GM13976 (cell line): ENCODE measurements around the gene RAD51B.

Experiments used
- DNase-seq: peaks from one replicate; pipeline ENCODE4 v3.0.0; 2012; ENCODE audit warnings: low spot score
- in situ Hi-C: fragments of 300-500 bp; cut with MboI; formaldehyde crosslinking; loops from one replicate; pipeline ENCODE4 v1.12.0; 2022; ENCODE audit warnings: low sequenced_read_pairs, mixed read lengths, inconsistent platforms; ENCODE audit not compliant: unreplicated experiment
- TF ChIP-seq, protein P1 (sequence below): IDR thresholded peaks from 2 replicates; pipeline ENCODE4 v1.5.1; 2012; ENCODE audit warnings: borderline replicate concordance, mild to moderate bottlenecking; ENCODE audit not compliant: insufficient read depth; ENCODE audit errors: extremely low read depth, missing control alignments, control extremely low read depth

The RAD51B gene

DNA sequence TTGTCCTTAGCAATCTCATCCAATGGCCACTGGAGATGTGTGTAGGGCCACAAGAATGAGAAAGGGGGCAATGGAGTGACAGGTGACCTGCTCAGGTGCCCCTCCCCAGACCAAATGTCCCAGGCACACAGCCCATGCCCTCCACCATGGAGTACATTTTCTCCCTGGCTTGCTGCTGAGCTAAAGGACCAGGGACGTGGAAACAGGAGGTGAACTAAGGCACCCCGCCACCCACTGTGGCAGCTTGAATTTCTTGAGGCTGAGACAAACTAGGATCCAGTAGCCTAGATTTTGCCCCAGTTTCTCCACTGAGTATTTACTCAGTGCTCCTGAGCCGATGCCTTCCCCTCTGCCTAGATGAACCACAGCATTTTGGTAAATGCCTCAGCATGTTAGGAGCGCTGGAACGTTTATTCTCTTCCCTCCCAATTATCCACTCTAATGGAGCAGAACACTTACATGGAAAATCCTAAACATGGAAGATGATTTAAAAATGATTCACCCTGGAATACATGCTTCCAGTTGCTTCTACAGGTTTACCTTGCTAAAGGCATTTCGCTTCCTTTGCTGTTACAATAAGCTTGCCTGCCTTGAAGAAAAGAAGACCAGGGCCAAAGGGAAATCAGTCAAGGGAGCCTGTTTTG is 775.3 kb downstream of the RAD51B start:
- no peak for DNase-seq
- in situ Hi-C loops, result no loop called here
- TF ChIP-seq, protein P1, sequence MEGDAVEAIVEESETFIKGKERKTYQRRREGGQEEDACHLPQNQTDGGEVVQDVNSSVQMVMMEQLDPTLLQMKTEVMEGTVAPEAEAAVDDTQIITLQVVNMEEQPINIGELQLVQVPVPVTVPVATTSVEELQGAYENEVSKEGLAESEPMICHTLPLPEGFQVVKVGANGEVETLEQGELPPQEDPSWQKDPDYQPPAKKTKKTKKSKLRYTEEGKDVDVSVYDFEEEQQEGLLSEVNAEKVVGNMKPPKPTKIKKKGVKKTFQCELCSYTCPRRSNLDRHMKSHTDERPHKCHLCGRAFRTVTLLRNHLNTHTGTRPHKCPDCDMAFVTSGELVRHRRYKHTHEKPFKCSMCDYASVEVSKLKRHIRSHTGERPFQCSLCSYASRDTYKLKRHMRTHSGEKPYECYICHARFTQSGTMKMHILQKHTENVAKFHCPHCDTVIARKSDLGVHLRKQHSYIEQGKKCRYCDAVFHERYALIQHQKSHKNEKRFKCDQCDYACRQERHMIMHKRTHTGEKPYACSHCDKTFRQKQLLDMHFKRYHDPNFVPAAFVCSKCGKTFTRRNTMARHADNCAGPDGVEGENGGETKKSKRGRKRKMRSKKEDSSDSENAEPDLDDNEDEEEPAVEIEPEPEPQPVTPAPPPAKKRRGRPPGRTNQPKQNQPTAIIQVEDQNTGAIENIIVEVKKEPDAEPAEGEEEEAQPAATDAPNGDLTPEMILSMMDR, result no peak

DNA sequence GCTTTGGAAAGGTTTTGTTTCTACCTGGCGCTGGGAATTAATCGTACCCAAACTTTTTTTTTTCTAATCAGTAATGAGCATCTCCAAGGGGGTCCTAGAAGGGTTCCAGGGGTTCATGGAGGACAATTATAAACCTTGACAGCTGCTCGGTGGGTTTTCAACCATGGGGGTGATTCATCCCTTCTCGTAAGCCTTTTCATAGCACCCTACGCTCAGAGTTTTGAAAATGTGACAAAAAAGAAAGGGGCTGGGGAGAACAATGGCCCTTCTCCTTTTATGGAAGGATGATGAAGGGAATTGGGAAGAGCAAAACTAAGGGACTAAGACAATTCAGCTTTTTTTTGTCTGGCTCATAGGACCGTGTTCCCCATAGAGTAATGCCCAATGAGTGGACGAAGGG is 776.6 kb downstream of the RAD51B start:
- DNase-seq, result no peak
- in situ Hi-C loops, result no loop called here
- TF ChIP-seq, protein P1, result no peak

DNA sequence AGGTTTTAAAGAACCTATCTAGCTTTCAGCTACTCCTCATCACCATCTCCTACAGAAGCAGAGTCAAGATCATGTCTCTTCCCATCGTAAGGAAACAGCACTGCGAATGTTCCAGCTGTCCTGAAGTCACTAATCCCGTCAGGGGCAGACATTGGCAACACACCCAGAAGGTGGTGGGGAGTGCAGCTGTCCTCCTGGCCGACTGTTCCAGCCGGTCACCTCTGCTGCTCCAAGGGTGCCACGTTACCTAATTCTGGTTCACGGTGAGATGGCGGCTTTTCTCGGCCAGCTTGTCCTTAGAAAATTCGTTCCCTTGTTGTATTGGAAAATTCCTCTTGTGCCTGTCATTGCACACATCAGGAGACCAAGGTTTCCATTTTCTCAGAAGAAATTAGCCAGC is 777.1 kb downstream of the RAD51B start:
- TF ChIP-seq, protein P1, result no peak
- in situ Hi-C loops, result no loop called here
- DNase-seq, result no peak

DNA sequence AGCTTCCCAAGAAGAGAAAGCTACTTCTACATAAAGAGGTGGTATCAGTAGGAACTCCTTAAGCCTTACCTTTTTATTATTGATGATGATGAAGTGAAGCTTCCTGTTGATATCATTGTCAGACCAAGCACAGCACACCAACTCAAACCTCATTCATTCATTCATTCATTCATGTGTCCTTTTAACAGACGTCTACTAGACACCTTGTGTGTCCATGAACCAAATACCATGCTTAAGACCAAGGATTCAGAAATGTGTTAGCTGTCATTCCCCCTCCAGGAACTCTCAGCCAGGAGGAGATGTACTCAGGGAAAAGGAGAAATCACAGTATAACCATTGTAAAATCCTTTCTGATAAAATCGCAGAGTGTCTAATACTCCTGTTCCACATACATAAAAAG is 778.5 kb downstream of the RAD51B start:
- no peak for DNase-seq
- in situ Hi-C loops, result no loop called here
- TF ChIP-seq, protein P1, result no peak

DNA sequence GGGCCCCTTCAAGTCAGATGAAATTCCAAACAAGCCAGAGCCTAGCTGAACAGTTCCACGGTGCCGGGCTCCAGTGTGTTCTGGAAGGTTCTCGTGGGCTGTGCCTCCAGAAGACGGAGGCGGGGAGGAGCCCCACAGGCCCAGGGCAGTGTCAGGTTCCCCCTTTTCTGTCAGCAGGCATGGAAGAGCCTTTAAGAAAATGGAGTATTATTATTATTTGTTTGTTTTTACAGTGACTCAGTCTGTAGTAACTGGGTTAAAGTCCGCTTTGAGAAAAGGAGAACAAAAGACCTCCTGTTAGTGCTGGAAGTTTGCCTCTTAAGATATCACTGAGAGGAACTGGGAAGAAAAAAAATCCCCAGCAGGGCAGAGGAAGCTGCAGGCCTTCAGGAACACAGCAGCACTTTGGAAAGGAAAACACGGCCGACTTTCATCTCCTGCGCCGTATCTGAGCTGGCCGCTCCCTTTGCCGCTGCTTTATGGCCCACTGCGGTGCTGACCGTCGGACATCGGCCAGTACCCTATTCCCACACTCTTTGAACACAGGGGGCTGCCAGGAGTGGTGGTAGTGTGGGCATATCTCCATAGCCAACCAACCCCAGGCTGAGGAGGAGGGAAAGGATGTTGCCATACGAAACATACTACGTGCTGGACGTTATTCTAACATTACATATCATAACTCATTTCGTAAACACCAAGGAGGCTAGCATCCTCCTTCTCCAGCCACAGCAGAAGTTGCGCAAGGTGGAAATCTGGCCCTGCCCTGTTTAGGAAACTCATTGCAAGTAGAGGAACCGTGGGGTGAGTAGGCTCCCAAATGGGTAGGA is 779.3 kb downstream of the RAD51B start:
- TF ChIP-seq, protein P1, result no peak
- DNase-seq, result no peak
- in situ Hi-C loops, result no loop called here

DNA sequence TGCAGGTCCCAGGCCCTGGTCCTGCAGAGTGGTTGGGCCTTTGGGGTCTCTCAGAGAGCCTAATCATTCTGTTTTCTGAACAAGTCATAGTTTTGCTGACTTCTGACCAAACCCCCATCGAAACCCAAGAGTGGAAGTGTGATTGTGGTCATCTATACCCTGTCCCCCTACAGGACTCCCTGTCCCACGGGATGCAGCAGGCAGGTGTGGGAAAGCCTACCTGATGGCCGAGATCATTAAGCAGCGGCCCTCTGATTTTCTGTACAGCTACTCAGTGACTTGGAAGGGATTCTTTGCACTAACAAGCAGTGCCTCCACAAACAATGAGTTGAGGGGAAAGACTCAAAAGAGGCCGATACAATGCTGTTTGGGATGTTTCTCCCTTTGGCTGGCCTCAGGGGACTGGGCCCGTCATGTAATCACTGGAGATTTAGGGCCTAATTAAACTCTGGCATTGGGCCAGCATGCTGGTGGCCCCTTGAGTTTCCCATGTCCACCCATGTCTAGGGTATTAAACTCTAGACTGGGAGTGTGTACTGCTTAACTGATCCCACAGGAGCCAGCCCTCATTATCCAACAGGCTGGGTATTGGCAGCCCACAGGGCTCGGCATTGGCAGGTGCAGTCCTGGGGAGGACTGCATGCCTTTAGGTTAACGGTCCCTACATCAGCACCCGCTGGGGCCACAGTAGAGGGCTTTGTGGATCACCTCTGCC is 780.5 kb downstream of the RAD51B start:
- TF ChIP-seq, protein P1, result no peak
- in situ Hi-C loops, result no loop called here
- DNase-seq, result no peak
